HG02571 (cell line): ENCODE measurements around the gene VLDLR.
A peak's percentile ranks its signal among the peaks of the same experiment; 100 is the strongest.

ENCODE experiments used
- ATAC-seq: cut with Tn5 transposase; IDR thresholded peaks from one replicate; pipeline ENCODE4 v1.9.1; 2021; ENCODE audit warnings: mild to moderate bottlenecking, moderate library complexity; ENCODE audit not compliant: unreplicated experiment

The VLDLR gene

GRCh38 chr9:2662496-2662895 is 40.9 kb downstream of the VLDLR start:
- ATAC-seq: no peak

DNA sequence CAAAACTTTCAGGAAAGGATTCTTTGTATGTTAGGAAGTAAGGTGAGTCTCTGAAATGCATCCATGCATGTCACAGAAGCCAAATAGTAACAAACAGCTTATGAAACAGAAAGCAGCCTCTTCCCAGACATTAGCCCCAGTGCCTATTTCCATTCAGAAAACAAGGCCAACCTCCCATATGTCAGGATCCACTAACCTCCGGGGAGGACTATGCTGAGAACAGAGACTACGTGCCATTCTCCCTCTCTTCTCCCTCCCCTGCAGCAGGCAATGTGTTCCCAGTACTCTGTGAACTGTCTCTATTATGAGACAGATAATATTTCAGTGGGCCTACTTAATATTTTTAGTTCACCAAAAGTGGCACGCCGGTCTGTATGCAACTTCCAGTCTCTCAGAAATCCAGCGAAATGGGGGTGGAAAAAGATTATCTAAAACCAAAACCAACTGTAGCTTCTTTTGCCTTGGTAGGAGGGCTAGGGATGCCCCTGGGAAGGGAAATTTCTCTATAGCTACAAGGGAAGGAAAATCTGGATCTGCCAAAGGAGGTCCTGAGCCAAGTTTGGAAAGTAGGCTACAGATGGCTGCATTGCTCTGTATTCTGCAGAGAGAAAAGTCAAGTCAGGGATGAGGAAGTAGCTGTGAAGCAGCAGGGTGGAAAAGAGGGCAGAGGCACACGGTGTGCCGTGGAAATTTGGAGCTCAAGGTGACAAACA is 42.0 kb downstream of the VLDLR start:
- no peak for ATAC-seq

- ATAC-seq: no peak
These were observed 42.8 kb downstream of the VLDLR start for GRCh38 chr9:2664174-2665065.

GRCh38 chr9:2666569-2666968 is 45.0 kb downstream of the VLDLR start:
- no peak for ATAC-seq

DNA sequence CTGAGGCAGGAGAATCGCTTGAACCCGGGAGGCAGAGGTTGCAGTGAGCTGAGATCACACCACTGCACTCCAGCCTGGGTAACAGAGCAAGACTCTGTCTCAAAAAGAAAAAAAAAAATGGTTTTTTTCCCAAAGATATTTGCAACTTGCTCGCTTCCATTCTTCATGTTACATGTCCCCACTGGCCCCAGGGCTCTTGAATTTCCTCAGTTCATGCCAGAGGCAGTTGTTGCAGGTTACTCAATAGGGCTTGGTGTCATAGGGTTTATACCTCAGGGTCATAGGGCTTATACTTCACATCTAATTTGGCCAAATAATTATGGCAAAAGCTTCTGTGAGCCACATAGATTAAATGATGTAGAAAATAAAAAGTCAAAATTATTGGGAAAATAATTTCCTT is 51.6 kb downstream of the VLDLR start:
- no peak for ATAC-seq

- no peak for ATAC-seq
These were observed 52.7 kb downstream of the VLDLR start for GRCh38 chr9:2674141-2674824.

DNA sequence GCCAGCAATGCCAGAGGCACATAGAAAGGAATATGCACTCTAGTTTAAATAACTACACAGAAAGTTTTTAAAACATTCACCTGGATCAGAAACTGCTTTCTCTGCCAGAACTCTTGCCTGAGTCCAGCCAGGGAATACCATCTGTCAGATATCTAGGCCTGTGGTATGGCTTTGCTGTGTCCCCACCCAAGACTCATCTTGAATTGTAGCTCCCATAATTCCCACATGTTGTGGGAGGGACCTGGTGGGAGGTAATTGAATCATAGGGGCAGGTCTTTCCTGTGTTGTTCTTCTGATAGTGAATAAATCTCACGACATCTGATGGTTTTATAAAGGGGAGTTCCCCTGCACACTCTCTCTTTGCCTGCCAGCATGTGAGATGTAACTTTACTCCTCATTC is 54.2 kb downstream of the VLDLR start:
- ATAC-seq: no peak

DNA sequence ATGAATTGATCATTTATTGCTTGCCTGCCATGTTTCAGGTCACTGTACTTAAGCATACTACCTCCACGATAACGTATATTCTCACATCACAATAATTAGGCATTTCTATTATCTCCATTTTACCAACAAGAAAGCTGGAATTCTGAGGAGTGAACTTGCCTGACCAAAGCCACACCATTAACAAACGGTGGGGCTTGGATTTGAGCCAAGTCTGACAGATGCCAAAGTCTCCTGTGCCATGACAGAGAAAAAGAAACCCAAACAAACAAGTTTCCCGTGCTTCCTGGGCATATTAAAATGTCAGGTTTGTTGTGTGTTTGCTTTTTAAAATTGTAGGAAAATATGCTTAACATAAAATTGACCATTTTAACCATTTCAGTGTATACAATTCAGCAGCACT is 54.9 kb downstream of the VLDLR start:
- ATAC-seq: no peak

GRCh38 chr9:2677915-2678889 is 56.6 kb downstream of the VLDLR start:
- no peak for ATAC-seq

GRCh38 chr9:2679011-2679410 is 57.4 kb downstream of the VLDLR start:
- no peak for ATAC-seq

GRCh38 chr9:2681981-2682380 is 60.4 kb downstream of the VLDLR start:
- no peak for ATAC-seq

DNA sequence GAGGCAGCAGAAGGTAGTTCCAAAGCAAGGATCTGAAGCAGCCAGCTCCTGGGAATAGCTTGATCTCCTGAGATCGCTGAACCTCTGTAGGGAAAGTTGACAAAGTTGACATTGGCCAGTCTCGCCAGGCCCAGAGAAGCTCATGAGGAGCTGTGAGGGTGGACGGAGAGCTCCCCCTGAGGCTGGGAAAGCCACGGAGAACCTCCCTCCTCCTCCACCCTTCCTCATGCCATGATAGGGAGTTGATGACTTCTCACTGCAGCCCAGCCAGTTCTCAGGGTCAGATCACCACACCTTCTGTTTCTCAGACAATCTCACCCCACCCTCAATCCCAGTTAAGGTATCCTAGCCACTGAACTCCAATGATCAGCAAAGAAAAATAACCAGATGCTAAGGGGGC is 65.3 kb downstream of the VLDLR start:
- no peak for ATAC-seq

GRCh38 chr9:2688636-2689035 is 67.0 kb downstream of the VLDLR start:
- no peak for ATAC-seq

DNA sequence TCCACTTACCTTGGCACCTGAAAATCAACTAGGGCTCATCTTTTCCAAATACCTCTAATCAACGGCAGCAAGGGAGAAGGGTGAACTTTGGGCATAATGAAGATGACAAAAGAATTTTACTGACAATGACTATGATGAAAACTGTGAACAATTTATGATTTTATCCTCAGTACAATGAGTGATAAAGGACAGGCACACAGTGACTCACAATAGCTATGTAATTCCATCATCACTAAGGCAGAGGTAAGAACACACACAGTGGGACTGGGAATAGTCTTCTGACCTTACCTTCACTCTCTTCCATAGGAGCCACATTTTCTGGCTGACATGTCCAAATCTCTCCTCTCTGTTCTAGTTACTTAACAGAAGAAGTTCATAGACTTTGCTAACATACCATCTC is 69.6 kb downstream of the VLDLR start:
- no peak for ATAC-seq

GRCh38 chr9:2691626-2692025 is 70.0 kb downstream of the VLDLR start:
- no peak for ATAC-seq

DNA sequence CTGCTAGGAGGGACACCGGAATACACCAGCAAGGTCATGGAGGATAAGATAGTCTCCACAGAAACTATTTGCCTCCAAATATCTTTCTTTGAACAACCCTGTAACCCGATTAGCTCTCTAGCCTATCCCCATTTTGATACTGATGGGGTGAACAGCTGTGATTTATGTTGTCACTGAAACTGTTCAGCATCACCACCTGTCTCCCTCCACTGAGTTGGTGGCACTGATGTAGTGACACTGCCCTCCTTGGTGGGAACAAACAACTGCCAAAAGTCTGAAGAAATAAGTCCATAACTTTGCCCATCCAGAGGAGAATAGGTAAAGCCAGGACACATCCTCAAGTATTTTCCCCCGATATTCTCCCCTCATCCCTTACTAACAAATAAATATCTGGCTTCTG is 71.5 kb downstream of the VLDLR start:
- no peak for ATAC-seq

DNA sequence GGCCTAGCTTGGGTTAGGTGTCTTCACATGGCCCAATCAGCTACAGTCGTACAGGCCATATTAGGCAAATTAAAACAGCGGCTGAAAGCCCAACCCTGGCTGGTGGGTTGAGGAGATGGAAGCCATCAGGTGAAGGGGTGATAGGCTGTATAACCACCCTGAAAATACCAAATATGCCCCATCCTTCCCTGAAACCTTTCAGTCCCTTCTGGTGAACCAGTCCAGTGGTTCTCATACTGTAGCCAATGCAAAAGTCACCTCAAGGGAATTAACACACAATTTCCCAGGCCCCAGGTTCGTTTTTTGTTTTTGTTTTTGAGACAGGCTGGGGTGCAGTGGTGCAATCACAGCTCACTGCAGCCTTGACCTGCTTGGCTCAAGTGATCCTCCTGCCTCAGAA is 75.9 kb downstream of the VLDLR start:
- ATAC-seq: peak; percentile 72

- no peak for ATAC-seq
These were observed 78.8 kb downstream of the VLDLR start for GRCh38 chr9:2700398-2700797.

GRCh38 chr9:2700909-2701550 is 79.4 kb downstream of the VLDLR start:
- no peak for ATAC-seq

- no peak for ATAC-seq
These were observed 82.9 kb downstream of the VLDLR start for GRCh38 chr9:2704504-2704903.
